Stomach (tissue), 4 donors: ENCODE data around the gene DEDD2.

ENCODE experiments used
- CTCF ChIP-seq, 7 experiments: fragments of 450-650 bp in 4 of 7; fragments of 200-600 bp in 3 of 7; sonication (generic) in 3 of 7; IDR thresholded peaks; one replicate each; pipeline ENCODE4 v1.5.1; 2016 to 2019; ENCODE audit warnings: antibody characterized with exemption in 7 of 7, control low read depth in 2 of 7, mild to moderate bottlenecking in 1 of 7
- POLR2A ChIP-seq, 4 donors: fragments of 450-650 bp; IDR thresholded peaks; one replicate each; pipeline ENCODE4 v1.6.1; 2016; ENCODE audit warnings: antibody characterized with exemption in 4 of 4, control low read depth in 2 of 4, mild to moderate bottlenecking in 1 of 4, moderate library complexity in 1 of 4

DNA sequence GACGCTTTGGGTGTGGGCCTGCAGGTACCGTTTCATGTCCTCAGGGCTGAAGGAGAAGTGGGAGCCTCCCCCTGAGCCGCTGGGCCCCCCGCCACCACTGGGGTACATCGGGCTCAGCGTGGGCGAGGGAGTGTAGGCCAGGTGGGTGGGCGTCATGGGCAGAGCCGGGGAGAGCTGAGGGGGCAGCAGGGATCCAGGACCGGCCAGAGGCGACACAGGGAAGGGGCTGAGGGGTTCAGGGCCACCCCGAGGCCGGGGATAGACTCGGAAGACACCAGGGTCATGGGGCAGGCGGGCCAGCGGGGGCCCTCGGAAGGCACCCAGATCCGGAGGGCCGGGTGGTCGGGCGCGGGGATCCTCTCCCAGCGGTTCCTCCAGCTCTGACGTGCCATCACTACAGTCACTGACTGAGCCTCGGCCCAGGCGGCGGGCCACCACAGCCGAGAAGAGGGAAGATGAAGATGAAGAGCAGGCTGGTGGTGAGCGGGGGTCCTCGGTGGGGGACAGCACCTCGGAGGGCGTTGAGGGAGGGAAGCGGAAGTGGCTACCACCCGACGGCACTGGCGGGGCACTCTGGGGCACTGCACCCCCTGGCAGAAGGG is 31.8 kb upstream of the DEDD2 start:
- TF ChIP-seq POLR2A (IDR thresholded peaks at IDR 0.05) (no peak), CTCF (IDR thresholded peaks at IDR 0.05) (no peak)
